Activated naive CD8-positive, alpha-beta T cell treated with anti-CD3 and anti-CD28 coated beads, Interleukin-2, amount 50 U/mL, for 24 hours (primary cell): ENCODE results near the gene UNC5B.

ENCODE experiments used
- ATAC-seq: fragments of 150-1000 bp; cut with Tn5 transposase; one replicate; pipeline ENCODE4 v1.10.0; 2021
- DNase-seq: peaks from one replicate; pipeline ENCODE4 v3.0.0; 2021
- H3K27ac Mint-ChIP-seq: one replicate; pipeline ENCODE4 v1.8.0; 2021; ENCODE audit warnings: mild to moderate bottlenecking, mixed read lengths
- H3K27me3 Mint-ChIP-seq: one replicate; pipeline ENCODE4 v1.8.0; 2021; ENCODE audit warnings: mixed read lengths
- H3K36me3 Mint-ChIP-seq: one replicate; pipeline ENCODE4 v1.8.0; 2021; ENCODE audit warnings: low read depth, mixed read lengths
- H3K4me1 Mint-ChIP-seq: one replicate; pipeline ENCODE4 v1.8.0; 2021; ENCODE audit warnings: mixed read lengths
- H3K4me3 Mint-ChIP-seq: one replicate; pipeline ENCODE4 v1.8.0; 2021; ENCODE audit warnings: mild to moderate bottlenecking, moderate library complexity, mixed read lengths
- H3K9me3 Mint-ChIP-seq: one replicate; pipeline ENCODE4 v1.8.0; 2021; ENCODE audit warnings: mixed read lengths

The UNC5B gene

DNA sequence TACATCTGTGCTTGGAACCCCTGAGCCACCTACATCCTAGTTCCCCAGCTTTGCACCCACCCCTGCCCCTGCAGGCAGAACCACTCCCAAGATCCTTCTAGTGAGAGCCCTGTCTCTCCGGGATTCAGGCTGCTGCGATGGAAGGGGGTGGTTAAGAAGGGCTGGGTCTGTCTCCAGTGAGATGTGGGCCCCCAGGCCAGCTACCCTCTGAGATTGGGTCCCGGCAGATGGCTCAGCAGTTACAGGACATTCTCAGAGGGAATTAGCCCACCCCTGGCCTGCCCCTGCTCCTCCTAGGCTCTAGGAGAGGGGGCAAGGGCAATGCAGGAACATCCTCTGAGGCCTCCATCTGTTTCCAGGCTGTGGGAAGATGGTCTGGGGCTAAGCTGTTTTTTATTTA is 134.4 kb downstream of the UNC5B start:
- Mint-ChIP-seq H3K27ac (no peak overlapping the region), H3K27me3 (no peaks in the 10 kb centered on the region), H3K9me3 (no peaks in the 10 kb centered on the region), H3K4me3 (no peak overlapping the region), H3K4me1 (peaks cover 15% of the 10 kb centered on the region), H3K36me3 (no peaks in the 10 kb centered on the region)
- ATAC-seq (no peak), DNase-seq (no peak)

DNA sequence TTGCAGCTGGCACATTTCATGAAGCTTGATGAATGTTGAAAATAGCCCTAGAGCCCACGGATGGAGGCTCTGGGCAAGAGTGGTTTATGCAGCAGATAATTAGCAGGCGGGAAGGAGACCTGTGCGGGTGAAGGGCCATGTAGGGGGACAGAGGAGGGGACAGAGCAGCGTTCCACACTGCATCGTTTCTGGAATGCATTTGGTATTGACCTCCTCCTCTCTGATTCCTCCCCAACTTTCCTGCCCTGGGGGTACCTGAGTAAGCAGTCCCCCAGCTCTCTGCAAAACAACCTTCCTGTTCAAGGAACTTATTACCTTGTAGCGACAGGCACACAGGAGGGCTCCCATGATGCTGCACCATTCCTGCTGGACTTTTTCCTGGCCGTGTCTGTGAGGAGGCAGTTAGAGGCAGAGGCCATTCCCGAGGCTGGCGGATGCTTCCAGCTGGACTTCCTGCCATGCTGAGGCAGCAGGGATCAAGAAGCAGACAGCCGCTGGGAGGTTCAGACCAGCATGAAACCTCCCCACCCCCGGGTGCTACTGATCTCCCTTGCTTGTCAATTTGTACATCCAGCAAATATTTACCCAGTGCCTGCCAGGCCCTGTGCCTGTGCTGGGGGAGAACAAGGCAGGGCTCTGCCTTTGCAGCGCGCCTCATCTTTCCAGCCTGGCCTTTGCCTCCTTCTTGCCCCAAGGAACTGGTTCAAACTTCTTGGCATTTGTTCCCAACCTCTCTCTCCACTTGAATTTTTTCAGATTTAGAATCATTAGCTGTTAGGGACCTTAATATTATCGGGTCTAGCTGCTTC is 135.4 kb downstream of the UNC5B start:
- H3K9me3 Mint-ChIP-seq = no peaks in the 10 kb centered on the region
- H3K4me3 Mint-ChIP-seq = no peak overlapping the region
- no peaks in the 10 kb centered on the region for H3K27me3 Mint-ChIP-seq
- H3K36me3 Mint-ChIP-seq = no peaks in the 10 kb centered on the region
- DNase-seq = no peak
- no peak overlapping the region for H3K27ac Mint-ChIP-seq
- no peak for ATAC-seq
- H3K4me1 Mint-ChIP-seq = peaks cover 15% of the 10 kb centered on the region

DNA sequence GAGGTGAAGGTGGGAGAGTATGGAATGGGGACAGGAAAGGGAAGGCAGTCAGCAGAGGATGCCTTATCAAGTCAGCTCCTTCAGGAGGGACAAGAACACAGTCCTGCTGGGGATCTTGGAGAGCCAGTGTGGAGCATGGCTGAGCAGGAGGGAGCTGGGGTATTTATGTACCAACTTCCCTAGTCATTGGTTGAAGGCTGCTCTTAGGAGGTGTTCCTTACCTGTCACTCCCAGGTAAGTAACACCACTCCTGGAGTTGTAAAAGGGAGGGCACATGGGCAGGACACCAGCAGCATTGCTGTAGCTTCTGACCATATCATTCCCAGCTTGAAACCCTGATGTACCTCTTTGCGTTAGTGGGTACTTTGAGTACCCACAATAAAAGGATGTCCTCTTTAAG is 136.5 kb downstream of the UNC5B start:
- H3K36me3 Mint-ChIP-seq = no peaks in the 10 kb centered on the region
- ATAC-seq (no peak), DNase-seq (no peak)
- no peaks in the 10 kb centered on the region for H3K9me3 Mint-ChIP-seq
- no peak overlapping the region for H3K4me3 Mint-ChIP-seq
- H3K27ac Mint-ChIP-seq = no peak overlapping the region
- H3K4me1 Mint-ChIP-seq = peaks cover 15% of the 10 kb centered on the region
- no peaks in the 10 kb centered on the region for H3K27me3 Mint-ChIP-seq

DNA sequence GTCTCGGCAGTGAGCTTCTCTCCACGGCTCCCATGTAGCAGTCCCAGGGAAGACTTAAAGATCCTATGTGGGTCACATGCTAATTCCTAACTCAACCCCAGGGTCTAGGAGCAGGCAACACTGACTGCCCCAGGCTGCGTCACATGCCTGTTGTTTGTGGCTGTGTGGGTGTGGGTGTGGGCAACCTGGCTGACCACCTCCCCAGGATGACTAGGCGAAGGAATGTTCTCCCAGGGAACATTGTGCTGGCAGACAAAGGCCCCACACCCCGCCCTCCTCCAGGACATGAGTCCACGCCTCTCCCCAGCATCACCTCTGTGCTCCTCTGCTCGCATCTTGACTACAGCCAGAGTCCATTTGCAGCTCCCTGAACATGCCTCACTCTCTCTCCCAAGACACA is 137.0 kb downstream of the UNC5B start:
- DNase-seq (no peak), ATAC-seq (no peak)
- Mint-ChIP-seq H3K9me3 (no peaks in the 10 kb centered on the region), H3K27ac (no peak overlapping the region), H3K27me3 (no peaks in the 10 kb centered on the region), H3K4me3 (no peak overlapping the region), H3K36me3 (no peaks in the 10 kb centered on the region), H3K4me1 (peaks cover 15% of the 10 kb centered on the region)

DNA sequence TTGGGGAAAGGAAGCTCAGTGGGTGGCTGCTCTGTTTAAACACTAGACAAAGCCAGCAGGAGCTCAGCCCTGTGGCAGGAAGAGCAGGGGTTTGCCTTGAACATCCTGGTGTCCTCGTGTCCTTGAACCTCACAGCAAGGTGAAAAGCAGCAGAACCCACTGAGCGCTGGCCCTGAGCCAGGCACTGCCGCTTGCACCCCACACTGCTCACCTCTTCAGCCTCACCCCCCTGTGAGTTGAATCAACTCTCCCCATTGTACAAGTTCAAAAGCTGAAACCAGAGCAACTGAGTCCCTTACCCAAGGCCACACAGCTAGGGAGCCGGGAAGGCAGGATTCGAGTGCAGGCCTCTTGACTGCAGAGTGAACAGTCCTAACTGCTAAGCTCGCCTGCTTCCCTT is 138.7 kb downstream of the UNC5B start:
- DNase-seq = no peak
- H3K4me3 Mint-ChIP-seq = no peak overlapping the region
- no peak overlapping the region for H3K27ac Mint-ChIP-seq
- ATAC-seq = no peak
- H3K9me3 Mint-ChIP-seq = no peaks in the 10 kb centered on the region
- peaks cover 15% of the 10 kb centered on the region for H3K4me1 Mint-ChIP-seq
- H3K27me3 Mint-ChIP-seq = no peaks in the 10 kb centered on the region
- no peaks in the 10 kb centered on the region for H3K36me3 Mint-ChIP-seq

DNA sequence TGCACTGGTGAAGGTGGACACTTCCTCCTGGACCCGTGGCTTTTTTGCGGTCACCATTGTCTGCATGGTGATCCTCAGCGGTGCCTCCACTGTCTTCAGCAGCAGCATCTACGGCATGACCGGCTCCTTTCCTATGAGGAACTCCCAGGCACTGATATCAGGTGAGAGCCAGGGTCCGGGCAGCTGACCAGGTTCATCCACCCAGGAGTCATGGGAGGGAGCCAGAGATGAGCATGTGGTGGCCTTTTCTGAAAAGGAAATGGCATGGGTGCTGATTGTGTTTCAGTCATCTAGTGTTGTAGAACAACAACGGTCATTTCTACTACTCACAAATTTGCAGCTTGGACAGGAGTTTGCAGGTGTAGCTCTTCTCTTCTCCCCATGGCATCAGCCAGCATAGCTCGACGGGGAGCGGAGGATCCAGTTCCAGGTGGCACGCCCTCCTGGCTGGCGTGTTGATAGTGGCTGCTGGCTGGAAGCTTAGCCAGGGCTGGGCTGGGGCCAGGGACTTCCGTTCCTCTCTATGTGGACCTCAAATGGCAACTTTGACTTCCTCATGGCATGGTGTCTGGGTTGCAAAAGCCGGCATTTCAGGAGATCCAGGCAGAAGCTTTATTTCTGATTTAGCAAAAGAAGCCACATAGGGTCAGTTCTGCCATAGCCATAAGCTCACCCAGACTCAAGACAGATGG is 139.4 kb downstream of the UNC5B start:
- Mint-ChIP-seq H3K27ac (no peak overlapping the region), H3K4me3 (no peak overlapping the region), H3K4me1 (peaks cover 15% of the 10 kb centered on the region), H3K36me3 (no peaks in the 10 kb centered on the region), H3K9me3 (no peaks in the 10 kb centered on the region), H3K27me3 (no peaks in the 10 kb centered on the region)
- ATAC-seq (no peak), DNase-seq (no peak)
